Transverse colon (tissue), 4 donors: ENCODE data around the gene HINT3. TPM values are rescaled to one million over a fixed set of nuclear protein-coding genes. Genes with fewer than 3 reads are reported as not detected.

Experiments used
- DNase-seq: peaks from one replicate; pipeline ENCODE4 v3.0.0-alpha.2; 2019
- H3K27ac ChIP-seq, 4 donors: fragments of 200-600 bp; sonication (generic); 2 replicates each; pipeline ENCODE4 v1.5.1; 2016 to 2018; ENCODE audit warnings: inconsistent platforms in 4 of 4
- H3K27me3 ChIP-seq: fragments of 200-600 bp; sonication (generic); 2 replicates; pipeline ENCODE4 v1.5.1; 2017; ENCODE audit warnings: inconsistent platforms
- H3K36me3 ChIP-seq, 4 donors: fragments of 200-600 bp; sonication (generic); 2 replicates each; pipeline ENCODE4 v1.5.1; 2017 to 2019; ENCODE audit warnings: inconsistent platforms in 4 of 4
- H3K4me1 ChIP-seq, 4 donors: fragments of 200-600 bp; sonication (generic); 2 replicates each; pipeline ENCODE4 v1.5.1; 2017 to 2020; ENCODE audit warnings: inconsistent platforms in 4 of 4
- H3K4me3 ChIP-seq, 4 donors: fragments of 200-600 bp; sonication (generic); 1 replicate in 1 of 4; 2 replicates in 3 of 4; pipeline versions ENCODE4 v1.5.1 to v1.6.1; 2017 to 2019; ENCODE audit warnings: inconsistent platforms in 4 of 4
- H3K9me3 ChIP-seq, 2 donors: fragments of 200-600 bp; sonication (generic); 2 replicates each; pipeline ENCODE4 v1.5.1; 2017 to 2019; ENCODE audit warnings: inconsistent platforms in 2 of 2
- EP300 ChIP-seq: sonication (generic); formaldehyde crosslinking; IDR thresholded peaks from one replicate; pipeline ENCODE4 v1.6.1; 2017; ENCODE audit warnings: antibody characterized with exemption, low read depth
- POLR2A ChIP-seq: fragments of 450-650 bp; IDR thresholded peaks from one replicate; pipeline ENCODE4 v1.6.1; 2016; ENCODE audit warnings: antibody characterized with exemption, mild to moderate bottlenecking, moderate library complexity
- POLR2AphosphoS5 ChIP-seq, 3 donors: sonication (generic); formaldehyde crosslinking; IDR thresholded peaks; one replicate each; pipeline ENCODE4 v1.6.1; 2016; ENCODE audit warnings: antibody characterized with exemption in 3 of 3
- WGBS, 2 donors: methylation state at CpG; one replicate each; pipeline ENCODE4 v1.1.5; 2018; ENCODE audit warnings: low coverage in 1 of 2; 5-methylcytosine and 5-hydroxymethylcytosine counted together
- in situ Hi-C, 4 donors: fragments of 200-750 bp; cut with MboI; loops; one replicate each; pipeline versions ENCODE4 v1.15.0 to v1.15.1; 2017; ENCODE audit warnings: low sequenced_read_pairs in 3 of 4, low pct_ligation_motif_present in 1 of 4, low pct_unique_long_range_greater_than_20kb in 1 of 4
- intact Hi-C: fragments of 100-400 bp; cut with DNase I; formaldehyde crosslinking; loops from one replicate; pipeline ENCODE4 v1.15.1; 2023; ENCODE audit warnings: low total_unique reads
- total RNA-seq, 4 donors: library from RNA; depleted of rRNA; stranded (reverse); fragments of >200 nt; gene quantifications; one replicate each; pipeline ENCODE4 v1.1.0, GENCODE V29; 2016
- TF ChIP-seq, protein P1 (sequence below), 5 experiments: fragments of 200-600 bp in 3 of 5; fragments of 450-650 bp in 2 of 5; sonication (generic) in 3 of 5; IDR thresholded peaks; 1 replicate in 2 of 5; 2 replicates in 3 of 5; pipeline ENCODE4 v1.5.1; 2016 to 2017; ENCODE audit warnings: antibody characterized with exemption in 5 of 5, inconsistent platforms in 3 of 5, mild to moderate bottlenecking in 2 of 5, moderate library complexity in 1 of 5

Gene HINT3
- total RNA-seq, 4 donors from 2014 or later, result 23.5 to 35.2 (median 30.7) TPM

DNA sequence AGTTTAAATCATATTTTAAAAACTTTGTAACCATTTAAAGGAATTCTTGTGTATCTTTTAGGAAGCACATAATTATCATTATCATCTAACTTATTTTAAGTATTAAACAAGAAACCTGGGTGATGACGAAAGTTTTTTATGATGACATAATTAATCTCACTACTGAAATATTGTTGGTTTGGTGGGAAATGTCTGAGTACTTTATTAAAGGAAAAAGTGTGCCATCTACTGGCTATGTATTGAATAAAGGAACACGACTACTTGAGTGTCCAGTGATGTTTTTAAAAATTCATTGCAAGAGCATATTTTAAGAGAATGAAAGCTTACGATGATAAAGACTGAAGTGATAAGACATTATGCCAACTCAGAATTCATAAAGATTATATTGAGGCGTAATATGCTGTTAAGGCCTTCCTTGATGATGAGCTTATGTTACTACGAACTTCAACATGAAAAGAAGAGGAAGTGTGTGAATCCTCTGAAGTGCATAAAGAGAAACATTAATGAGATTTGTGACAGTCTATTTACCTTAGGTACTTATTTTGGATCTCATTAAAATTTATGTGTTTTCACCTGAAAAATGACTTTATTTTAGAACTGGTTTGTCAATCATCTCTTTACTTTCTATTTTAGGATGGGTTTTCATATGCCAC lies 17.8 kb downstream of the HINT3 start:
- no peak overlapping the region for H3K4me3 ChIP-seq
- peaks cover 0 to 5% (median 0%) of the 10 kb centered on the region in 4 donors for H3K36me3 ChIP-seq
- no peaks in the 10 kb centered on the region for H3K27me3 ChIP-seq
- no peaks in the 10 kb centered on the region for H3K9me3 ChIP-seq
- WGBS, 2 donors, result 28 to 39% methylated on average over 5 of the region's 5 CpGs
- intact Hi-C loops (no loop called here), in situ Hi-C loops (loop anchor here (10.0 to 25.0 kb wide), 4 partner anchors 187 to 662 kb away; partner anchors contain the start of genes HDDC2 (in 3 of the 4) and NCOA7 (in 1 of the 4))
- no peak overlapping the region for H3K27ac ChIP-seq
- no peak for DNase-seq
- TF ChIP-seq, protein P1, sequence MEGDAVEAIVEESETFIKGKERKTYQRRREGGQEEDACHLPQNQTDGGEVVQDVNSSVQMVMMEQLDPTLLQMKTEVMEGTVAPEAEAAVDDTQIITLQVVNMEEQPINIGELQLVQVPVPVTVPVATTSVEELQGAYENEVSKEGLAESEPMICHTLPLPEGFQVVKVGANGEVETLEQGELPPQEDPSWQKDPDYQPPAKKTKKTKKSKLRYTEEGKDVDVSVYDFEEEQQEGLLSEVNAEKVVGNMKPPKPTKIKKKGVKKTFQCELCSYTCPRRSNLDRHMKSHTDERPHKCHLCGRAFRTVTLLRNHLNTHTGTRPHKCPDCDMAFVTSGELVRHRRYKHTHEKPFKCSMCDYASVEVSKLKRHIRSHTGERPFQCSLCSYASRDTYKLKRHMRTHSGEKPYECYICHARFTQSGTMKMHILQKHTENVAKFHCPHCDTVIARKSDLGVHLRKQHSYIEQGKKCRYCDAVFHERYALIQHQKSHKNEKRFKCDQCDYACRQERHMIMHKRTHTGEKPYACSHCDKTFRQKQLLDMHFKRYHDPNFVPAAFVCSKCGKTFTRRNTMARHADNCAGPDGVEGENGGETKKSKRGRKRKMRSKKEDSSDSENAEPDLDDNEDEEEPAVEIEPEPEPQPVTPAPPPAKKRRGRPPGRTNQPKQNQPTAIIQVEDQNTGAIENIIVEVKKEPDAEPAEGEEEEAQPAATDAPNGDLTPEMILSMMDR (IDR thresholded peaks at IDR 0.05), result peak; percentile 45 to 54 (median 49)
- TF ChIP-seq EP300, result no peak
- TF ChIP-seq POLR2AphosphoS5 (IDR thresholded peaks at IDR 0.05), result no peak
- no peak for TF ChIP-seq POLR2A
- H3K4me1 ChIP-seq, result no peaks in the 10 kb centered on the region

DNA sequence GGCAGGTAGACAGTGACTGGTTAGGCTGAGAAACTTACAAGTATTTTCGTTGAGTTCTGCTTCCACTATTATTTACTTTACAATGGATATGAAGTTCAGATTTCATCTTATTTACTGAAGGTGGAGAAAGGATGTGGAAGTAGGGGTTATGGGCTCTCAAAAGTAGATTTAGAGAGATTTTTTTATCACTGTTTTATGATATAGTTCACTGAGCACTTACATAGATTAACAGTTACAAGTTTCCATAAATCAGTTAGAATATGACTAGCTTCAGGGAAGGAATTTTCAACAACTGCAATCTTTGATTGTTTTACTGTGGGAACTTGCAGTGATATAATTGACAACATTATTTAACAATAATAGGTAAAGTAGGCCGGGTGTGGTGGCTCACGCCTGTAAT lies 22.5 kb downstream of the HINT3 start:
- Histone ChIP-seq H3K27ac (no peak overlapping the region), H3K4me3 (no peak overlapping the region), H3K4me1 (no peaks in the 10 kb centered on the region), H3K27me3 (no peaks in the 10 kb centered on the region), H3K9me3 (no peaks in the 10 kb centered on the region), H3K36me3 (peaks cover 0 to 5% (median 0%) of the 10 kb centered on the region in 4 donors)
- intact Hi-C loops (no loop called here), in situ Hi-C loops (loop anchor here in 2 of 4 donors (10.0 kb wide), 2 partner anchors 194 to 664 kb away; no protein-coding TSS in a partner anchor)
- 50 to 67% methylated on average over 3 of the region's 3 CpGs for WGBS, 2 donors
- DNase-seq, result no peak
- TF ChIP-seq POLR2AphosphoS5 (IDR thresholded peaks at IDR 0.05) (no peak), EP300 (no peak), POLR2A (no peak)
- TF ChIP-seq, protein P1 (IDR thresholded peaks at IDR 0.05), result no peak

DNA sequence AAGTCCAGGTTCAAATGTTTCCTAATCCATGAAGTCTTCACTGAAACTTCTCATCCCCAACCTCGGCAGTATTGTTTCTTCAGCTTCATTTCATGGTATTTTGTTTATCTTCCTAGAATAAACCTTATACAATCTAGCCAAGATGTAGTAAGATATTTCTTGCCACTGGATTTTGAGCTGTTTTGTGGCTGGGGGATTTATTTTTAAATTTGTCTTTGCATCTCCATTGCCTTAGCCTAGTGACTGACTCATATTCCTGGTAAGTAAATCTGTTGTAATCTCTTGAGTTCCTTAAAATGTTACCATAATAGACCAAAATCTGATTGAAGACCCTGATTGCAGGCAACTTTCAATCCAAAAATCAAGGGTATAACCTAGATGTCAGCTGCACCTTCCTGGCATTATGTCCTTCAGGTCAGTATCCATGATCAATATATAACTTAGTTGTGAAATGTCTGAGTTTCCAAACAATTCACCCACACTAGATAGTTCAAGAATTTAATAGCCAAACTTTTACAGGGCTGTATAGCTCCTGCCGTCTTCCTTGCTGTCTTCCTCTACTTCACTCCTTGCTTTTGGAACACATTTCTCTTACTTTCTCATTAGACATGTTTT lies 25.1 kb downstream of the HINT3 start:
- whole genome bisulfite sequencing, 2 donors, result 89 to 90% methylated on average over 2 of the region's 2 CpGs
- intact Hi-C loops (no loop called here), in situ Hi-C loops (no loop called here)

More for the DNA sequence above, 25.1 kb downstream of the HINT3 start:
- peaks cover 2 to 9% (median 7%) of the 10 kb centered on the region in 4 donors for H3K4me1 ChIP-seq
- H3K4me3 ChIP-seq, result no peak overlapping the region
- H3K27me3 ChIP-seq, result no peaks in the 10 kb centered on the region
- no peaks in the 10 kb centered on the region for H3K9me3 ChIP-seq
- H3K27ac ChIP-seq, result no peak overlapping the region
- H3K36me3 ChIP-seq, result no peaks in the 10 kb centered on the region
- TF ChIP-seq POLR2A (no peak), EP300 (no peak), POLR2AphosphoS5 (IDR thresholded peaks at IDR 0.05) (no peak)
- TF ChIP-seq, protein P1 (IDR thresholded peaks at IDR 0.05), result no peak
- DNase-seq, result no peak
